Kidney tubule cell (primary cell): ENCODE results near the gene MRPS10.
"Not testable (repeated sequence)": the region's sequence is repeated elsewhere in the genome, so short reads cannot be mapped to it uniquely, and the experiment has no call there.

Experiments used
- DNase-seq: peaks from one replicate; pipeline ENCODE4 v3.0.0-alpha.2; 2018; ENCODE audit warnings: low spot score

MRPS10 gene

DNA sequence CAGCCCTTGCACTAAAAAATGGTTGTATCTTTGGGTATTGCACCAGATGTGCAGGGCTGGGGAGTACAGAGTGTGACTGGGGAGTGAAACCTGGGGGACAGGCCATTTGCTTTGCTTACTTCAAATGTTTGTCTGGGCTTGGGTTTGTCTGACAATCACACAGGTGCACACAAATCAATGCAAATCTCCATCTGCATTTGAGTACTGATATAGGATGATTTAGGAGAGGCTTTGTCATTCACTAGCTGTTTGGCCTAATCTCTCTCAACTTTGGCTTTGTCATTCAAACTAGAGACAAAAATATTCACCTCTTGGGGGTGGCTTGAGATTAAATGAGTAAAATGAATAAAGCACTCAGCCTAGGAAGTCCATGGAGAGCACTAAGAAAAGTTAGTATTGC lies 40.7 kb downstream of the MRPS10 start:
- DNase-seq, result no peak

DNA sequence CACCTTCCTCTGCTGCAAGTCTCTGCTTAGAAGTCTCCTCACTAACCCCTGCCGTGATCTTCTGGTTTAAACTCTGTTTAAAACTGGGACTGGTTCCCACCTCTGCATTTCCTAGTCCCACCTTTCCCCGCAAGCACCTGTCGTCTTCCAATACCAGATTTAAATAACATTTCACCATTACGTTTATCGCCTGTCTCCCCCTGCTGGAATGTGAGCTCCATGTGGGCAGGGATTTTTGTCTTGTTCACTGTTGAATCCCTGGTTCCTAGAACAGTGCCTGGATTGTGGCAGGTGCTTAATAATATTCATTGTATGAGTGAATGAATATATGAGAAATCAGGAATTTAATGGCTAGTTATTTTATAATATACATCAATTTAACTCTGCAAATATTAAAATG lies 41.8 kb downstream of the MRPS10 start:
- no peak for DNase-seq

- no peak for DNase-seq
Measured at GRCh38 chr6:42173101-42173500, 44.6 kb downstream of the MRPS10 start, which contains the start of gene GUCA1A. TSS of gene GUCA1A (plus strand) at chr6:42173364. CDS start at chr6:42173614, 250 bp downstream.

- no peak for DNase-seq
Measured at GRCh38 chr6:42171813-42172581, 45.7 kb downstream of the MRPS10 start.

GRCh38 chr6:42169780-42170179 lies 47.9 kb downstream of the MRPS10 start:
- DNase-seq, result not testable (repeated sequence)

GRCh38 chr6:42168650-42169049 lies 49.0 kb downstream of the MRPS10 start:
- no peak for DNase-seq

DNA sequence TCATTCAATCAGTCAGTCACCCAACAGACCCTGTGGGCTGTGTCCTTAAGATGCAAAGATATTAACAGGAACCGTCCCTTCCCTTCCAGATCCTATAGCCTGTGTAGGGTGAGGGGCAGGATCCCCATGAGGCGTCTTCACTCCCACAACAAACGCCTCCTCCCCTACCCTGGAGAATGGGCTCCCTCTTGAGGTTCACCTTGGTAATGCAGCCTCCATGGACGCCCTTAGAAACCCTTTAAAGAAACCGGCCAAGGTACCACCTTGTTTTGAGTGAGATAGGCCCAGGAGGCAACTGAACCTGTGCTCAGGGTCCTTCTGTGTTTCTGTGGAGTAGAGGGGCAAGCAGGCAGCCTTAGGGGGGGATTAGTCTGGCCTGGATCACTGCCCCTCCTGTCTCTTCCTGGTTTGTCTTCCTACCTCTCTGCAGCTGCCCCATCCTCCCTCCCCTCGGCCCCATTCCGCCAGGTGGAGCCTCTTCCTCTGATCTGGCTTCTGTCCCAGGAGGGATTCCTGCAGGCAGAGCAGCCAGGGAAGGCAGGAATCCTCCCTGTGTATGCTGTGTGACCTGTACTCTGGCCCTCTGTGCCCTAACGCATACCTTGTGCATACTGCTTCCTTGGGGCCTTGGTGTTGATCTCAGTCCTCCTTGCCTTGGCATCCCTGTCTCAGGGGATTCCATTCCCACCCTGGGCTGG lies 51.1 kb downstream of the MRPS10 start:
- peak; percentile 85 for DNase-seq

DNA sequence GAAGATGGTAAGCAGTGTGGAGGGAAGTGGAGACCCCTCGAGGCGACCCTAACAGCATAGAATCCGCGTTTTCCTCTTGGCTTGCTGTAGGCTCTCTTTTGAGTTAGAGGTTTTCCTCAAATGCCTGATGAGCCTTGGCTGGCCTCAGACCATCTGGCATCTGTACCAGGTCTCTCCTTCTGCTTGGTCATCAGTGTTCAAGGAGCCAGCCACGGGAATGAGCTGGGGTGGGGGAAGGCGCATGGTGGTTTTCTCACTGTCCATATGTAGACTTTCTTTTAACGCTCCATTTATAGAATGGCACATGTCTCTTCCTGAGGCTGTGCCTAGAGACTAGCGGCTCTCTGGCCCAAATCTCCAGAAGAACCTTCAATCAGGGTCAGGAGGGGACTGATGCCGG lies 52.6 kb downstream of the MRPS10 start:
- DNase-seq, result peak; percentile 30

- DNase-seq, result no peak
Measured at GRCh38 chr6:42163981-42164380, 53.7 kb downstream of the MRPS10 start.

DNA sequence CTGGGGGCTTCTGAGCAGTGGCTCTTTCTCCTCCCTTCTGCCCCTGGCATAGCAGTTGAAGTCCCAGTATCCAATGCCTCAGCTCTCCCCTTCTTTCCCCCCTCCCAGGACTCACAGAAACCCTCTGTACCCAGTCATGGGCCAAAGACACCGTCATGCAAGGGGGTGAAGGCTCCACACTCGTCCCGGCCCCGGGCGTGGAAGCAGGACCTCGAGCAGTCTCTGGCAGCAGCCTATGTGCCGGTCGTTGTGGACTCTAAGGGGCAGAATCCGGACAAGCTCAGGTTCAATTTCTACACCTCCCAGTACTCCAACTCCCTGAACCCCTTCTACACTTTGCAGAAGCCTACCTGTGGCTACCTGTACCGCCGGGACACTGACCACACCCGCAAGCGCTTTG lies 54.8 kb downstream of the MRPS10 start:
- DNase-seq, result no peak

GRCh38 chr6:42162384-42162783 lies 55.3 kb downstream of the MRPS10 start:
- no peak for DNase-seq

- DNase-seq, result no peak
Measured at GRCh38 chr6:42159431-42160024, 58.1 kb downstream of the MRPS10 start.

DNA sequence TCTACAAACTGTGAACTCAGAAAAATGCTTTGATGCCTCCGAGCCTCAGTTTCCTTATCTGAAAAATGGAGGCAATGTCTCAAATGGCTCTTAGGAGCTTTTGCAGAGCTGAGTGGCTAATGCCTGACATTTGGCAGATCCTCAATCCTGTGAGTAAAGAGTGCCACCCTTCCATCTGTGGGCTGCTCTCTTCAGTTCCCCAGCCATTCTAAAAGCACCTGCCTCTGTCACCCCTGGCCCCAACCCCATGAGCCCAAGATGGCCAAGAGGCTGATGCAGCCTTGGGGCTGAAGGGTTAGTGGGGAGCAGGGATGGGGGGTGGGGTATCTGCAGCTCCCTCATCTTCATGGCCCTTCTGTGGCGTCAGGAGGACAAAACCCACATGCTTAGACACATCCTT lies 59.0 kb downstream of the MRPS10 start:
- no peak for DNase-seq

DNA sequence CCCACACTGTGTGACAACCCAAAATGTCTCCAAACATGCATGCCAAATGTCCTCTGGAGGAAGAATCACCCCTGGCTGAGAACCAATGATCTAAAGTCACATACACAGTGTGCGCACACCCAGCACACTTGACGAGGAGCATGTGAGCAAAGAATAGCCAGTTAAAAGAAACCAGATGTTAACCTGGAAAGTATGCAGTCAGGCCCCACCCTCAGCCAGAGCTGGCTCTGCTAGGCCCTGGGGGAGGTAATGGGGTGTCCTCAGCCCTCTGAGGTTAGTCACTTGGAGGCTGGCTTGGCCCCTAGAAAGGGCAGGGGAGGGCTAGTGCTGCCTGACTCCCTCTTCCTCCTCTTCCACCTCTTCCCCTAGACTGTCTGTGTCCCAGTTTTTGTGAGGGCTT lies 59.6 kb downstream of the MRPS10 start:
- DNase-seq, result peak; percentile 13
